ENCODE measurements around the gene C15orf62. TPM values are rescaled to one million over a fixed set of nuclear protein-coding genes. Genes with fewer than 3 reads are reported as not detected.

Gene C15orf62
- polyA plus RNA-seq, 1 of the 3 experiments (the other 2 are of a cell fraction), result not detected

- TF ChIP-seq, protein P1, sequence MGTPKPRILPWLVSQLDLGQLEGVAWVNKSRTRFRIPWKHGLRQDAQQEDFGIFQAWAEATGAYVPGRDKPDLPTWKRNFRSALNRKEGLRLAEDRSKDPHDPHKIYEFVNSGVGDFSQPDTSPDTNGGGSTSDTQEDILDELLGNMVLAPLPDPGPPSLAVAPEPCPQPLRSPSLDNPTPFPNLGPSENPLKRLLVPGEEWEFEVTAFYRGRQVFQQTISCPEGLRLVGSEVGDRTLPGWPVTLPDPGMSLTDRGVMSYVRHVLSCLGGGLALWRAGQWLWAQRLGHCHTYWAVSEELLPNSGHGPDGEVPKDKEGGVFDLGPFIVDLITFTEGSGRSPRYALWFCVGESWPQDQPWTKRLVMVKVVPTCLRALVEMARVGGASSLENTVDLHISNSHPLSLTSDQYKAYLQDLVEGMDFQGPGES (IDR thresholded peaks at IDR 0.05; ENCODE audit: low read depth, low read length), result no peak
- no peak for TF ChIP-seq RAD21 (IDR thresholded peaks at IDR 0.05; ENCODE audit: low read length)
- no peak for TF ChIP-seq NFIC (IDR thresholded peaks at IDR 0.05; ENCODE audit: borderline replicate concordance)
- TF ChIP-seq RCOR1 (IDR thresholded peaks at IDR 0.05; ENCODE audit: low read length), result no peak
Measured at GRCh38 chr15:40775740-40776536, 6.2 kb downstream of the C15orf62 start (continued).

DNA sequence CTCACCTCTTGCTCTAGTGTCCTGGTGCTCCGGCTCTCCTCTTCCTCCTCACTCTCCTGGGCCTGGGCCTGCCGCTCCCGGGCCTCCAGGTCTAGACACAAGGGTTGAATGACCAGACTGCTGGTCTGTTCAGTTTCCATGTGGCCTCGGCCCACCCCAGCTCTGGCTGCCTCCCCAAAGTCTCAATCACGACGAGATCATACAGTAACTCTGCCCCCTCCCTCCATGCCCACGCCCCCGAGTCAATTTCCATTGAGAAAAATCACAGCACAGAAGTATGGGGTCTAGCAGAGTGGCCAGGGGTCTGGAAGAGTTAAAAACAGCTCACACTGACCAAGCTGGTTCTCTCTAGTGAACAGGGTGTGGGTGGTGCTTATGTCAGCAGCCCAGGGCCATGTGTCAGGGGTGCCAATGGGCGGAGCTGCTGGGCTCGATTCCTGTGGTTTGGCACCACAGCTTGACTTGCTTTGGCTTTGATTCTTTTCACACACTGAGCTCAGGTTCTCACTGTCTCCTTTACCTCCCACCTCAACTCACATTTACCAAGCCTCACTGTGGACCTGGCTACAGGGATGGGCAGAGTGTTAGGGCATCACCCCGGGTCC is 6.9 kb downstream of the C15orf62 start:
- H3K4me1 ChIP-seq (ENCODE audit: control insufficient read depth in 1 of 2, insufficient read depth in 2 of 2, low read depth in 1 of 2, low read length in 1 of 2), result peaks cover 0 to 11% of the 10 kb centered on the region in 2 experiments; a peak in 1 of 4 replicates
- ChIA-PET POLR2A (no interaction called here), CTCF (interaction anchor here (31.8 kb wide), 1 partner anchor 32 kb away, joined by 555 read pairs; the partner anchor contains the start of gene RMDN3)
- H3K4me2 ChIP-seq, result no peak overlapping the region
- H3K27me3 ChIP-seq (ENCODE audit: insufficient read depth), result no peaks in the 10 kb centered on the region
- TF ChIP-seq RCOR1 (IDR thresholded peaks at IDR 0.05; ENCODE audit: low read length) (no peak), SIN3A (IDR thresholded peaks at IDR 0.05; ENCODE audit: borderline replicate concordance, low read depth, low read length) (no peak), POLR2AphosphoS5 (IDR thresholded peaks at IDR 0.05; ENCODE audit: low read depth, low read length) (no peak), EP300 (IDR thresholded peaks at IDR 0.05; ENCODE audit: borderline replicate concordance in 1 of 2, low read depth in 1 of 2, low read length in 1 of 2) (no peak), TCF12 (IDR thresholded peaks at IDR 0.05) (no peak), RAD21 (IDR thresholded peaks at IDR 0.05; ENCODE audit: low read length) (no peak), FOXJ3 (CRISPR knock-in tag; IDR thresholded peaks at IDR 0.05) (no peak)
- TF ChIP-seq, protein P2, sequence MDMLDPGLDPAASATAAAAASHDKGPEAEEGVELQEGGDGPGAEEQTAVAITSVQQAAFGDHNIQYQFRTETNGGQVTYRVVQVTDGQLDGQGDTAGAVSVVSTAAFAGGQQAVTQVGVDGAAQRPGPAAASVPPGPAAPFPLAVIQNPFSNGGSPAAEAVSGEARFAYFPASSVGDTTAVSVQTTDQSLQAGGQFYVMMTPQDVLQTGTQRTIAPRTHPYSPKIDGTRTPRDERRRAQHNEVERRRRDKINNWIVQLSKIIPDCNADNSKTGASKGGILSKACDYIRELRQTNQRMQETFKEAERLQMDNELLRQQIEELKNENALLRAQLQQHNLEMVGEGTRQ (IDR thresholded peaks at IDR 0.05; ENCODE audit: borderline replicate concordance, low read depth, low read length), result no peak
- no peaks in the 10 kb centered on the region for H4K20me1 ChIP-seq (ENCODE audit: insufficient read depth)
- H3K27ac ChIP-seq (ENCODE audit: low read depth in 2 of 2, low read length in 1 of 2), result no peak overlapping the region
- no peak overlapping the region for H3K9ac ChIP-seq
- H3K4me3 ChIP-seq (ENCODE audit: low read depth in 2 of 2, low read length in 1 of 2), result no peak overlapping the region
- WGBS (ENCODE audit: low lambda C conversion rate), result 87% methylated on average over 9 of the region's 11 CpGs
- H3K79me2 ChIP-seq (ENCODE audit: insufficient read depth), result no peaks in the 10 kb centered on the region
- H3K9me2 ChIP-seq, result no peaks in the 10 kb centered on the region
- no peak overlapping the region for H2AFZ ChIP-seq (ENCODE audit: low read depth)
- DNase-seq, result no peak
- no peaks in the 10 kb centered on the region for H3K9me3 ChIP-seq
- H3K36me3 ChIP-seq (replicated peaks in 1 of 2; ENCODE audit: control insufficient read depth in 1 of 2, insufficient read depth in 2 of 2, low read length in 1 of 2), result peaks cover 8 to 61% of the 10 kb centered on the region in 2 experiments
- no peaks in the 10 kb centered on the region for H3F3A ChIP-seq (replicated peaks; ENCODE audit: insufficient read depth)

Data from SK-N-SH (cell line).